OCI-LY7 (cell line): ENCODE results near the gene MTOR.

Experiments
- EZH2phosphoT487 ChIP-seq: fragments of 200-600 bp; sonication (generic); IDR thresholded peaks from 2 replicates; pipeline ENCODE4 v1.6.1; 2018; ENCODE audit warnings: low read depth, borderline replicate concordance, mild to moderate bottlenecking, mixed run types, antibody characterized with exemption, low read length, moderate library complexity, mixed read lengths
- TF ChIP-seq, protein P1 (sequence below): fragments of 200-600 bp; sonication (generic); conservative IDR thresholded peaks from 2 replicates; pipeline ENCODE4 v1.5.1; 2014; ENCODE audit warnings: mild to moderate bottlenecking, antibody characterized with exemption, low read length, moderate library complexity, mixed read lengths

DNA sequence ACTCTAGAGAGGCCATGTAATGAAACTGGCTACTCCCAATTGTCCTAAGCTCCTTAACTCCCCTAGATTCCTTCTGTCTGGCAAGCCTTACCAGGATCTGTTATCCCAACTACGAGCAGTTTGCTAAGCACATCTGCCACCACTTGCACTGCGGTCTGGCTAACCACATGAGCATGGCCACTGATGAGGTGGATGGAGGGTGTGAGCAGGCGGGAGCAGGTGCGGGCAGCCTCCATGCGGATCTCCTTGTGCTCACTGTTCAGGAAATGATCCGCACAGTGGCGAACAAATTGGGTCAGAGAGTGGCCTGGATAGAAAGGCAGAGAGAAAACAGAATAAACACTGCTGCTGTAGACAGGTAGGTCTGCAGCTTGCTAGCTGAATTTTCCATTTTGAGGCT lies 24.0 kb downstream of the MTOR start:
- TF ChIP-seq, protein P1, sequence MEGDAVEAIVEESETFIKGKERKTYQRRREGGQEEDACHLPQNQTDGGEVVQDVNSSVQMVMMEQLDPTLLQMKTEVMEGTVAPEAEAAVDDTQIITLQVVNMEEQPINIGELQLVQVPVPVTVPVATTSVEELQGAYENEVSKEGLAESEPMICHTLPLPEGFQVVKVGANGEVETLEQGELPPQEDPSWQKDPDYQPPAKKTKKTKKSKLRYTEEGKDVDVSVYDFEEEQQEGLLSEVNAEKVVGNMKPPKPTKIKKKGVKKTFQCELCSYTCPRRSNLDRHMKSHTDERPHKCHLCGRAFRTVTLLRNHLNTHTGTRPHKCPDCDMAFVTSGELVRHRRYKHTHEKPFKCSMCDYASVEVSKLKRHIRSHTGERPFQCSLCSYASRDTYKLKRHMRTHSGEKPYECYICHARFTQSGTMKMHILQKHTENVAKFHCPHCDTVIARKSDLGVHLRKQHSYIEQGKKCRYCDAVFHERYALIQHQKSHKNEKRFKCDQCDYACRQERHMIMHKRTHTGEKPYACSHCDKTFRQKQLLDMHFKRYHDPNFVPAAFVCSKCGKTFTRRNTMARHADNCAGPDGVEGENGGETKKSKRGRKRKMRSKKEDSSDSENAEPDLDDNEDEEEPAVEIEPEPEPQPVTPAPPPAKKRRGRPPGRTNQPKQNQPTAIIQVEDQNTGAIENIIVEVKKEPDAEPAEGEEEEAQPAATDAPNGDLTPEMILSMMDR: no peak
- TF ChIP-seq EZH2phosphoT487: no peak
